Measurements from ENCODE around the gene COX4I1.
"Not testable (repeated sequence)": the region's sequence is repeated elsewhere in the genome, so short reads cannot be mapped to it uniquely, and the experiment has no call there.

Gene COX4I1

GRCh38 chr16:85810742-85811115, 11.2 kb downstream of the COX4I1 start:
- Histone ChIP-seq H3K4me3 (ENCODE audit: low read length) (no peak overlapping the region), H3K4me1 (ENCODE audit: insufficient read depth, low read length) (no peaks in the 10 kb centered on the region), H2AFZ (ENCODE audit: low read depth, low read length) (no peak overlapping the region), H3K27me3 (ENCODE audit: insufficient read depth, low read length) (peaks cover 27% of the 10 kb centered on the region), H3K36me3 (ENCODE audit: insufficient read depth, low read length) (peaks cover 12% of the 10 kb centered on the region), H3K9me3 (ENCODE audit: low read length) (no peaks in the 10 kb centered on the region)

GRCh38 chr16:85812031-85812807, 12.7 kb downstream of the COX4I1 start:
- Histone ChIP-seq H3K36me3 (ENCODE audit: insufficient read depth, low read length) (no peaks in the 10 kb centered on the region), H3K4me3 (ENCODE audit: low read length) (no peak overlapping the region), H3K9me3 (ENCODE audit: low read length) (no peaks in the 10 kb centered on the region), H2AFZ (ENCODE audit: low read depth, low read length) (no peak overlapping the region), H3K27me3 (ENCODE audit: insufficient read depth, low read length) (peaks cover 29% of the 10 kb centered on the region), H3K4me1 (ENCODE audit: insufficient read depth, low read length) (no peaks in the 10 kb centered on the region)

- Histone ChIP-seq H3K4me3 (ENCODE audit: low read length) (no peak overlapping the region), H3K36me3 (ENCODE audit: insufficient read depth, low read length) (no peaks in the 10 kb centered on the region), H3K9me3 (ENCODE audit: low read length) (no peaks in the 10 kb centered on the region), H2AFZ (ENCODE audit: low read depth, low read length) (no peak overlapping the region), H3K27me3 (ENCODE audit: insufficient read depth, low read length) (peaks cover 29% of the 10 kb centered on the region), H3K4me1 (ENCODE audit: insufficient read depth, low read length) (no peaks in the 10 kb centered on the region)
Observed at GRCh38 chr16:85812811-85813700, 13.6 kb downstream of the COX4I1 start.

GRCh38 chr16:85816159-85816558, 16.7 kb downstream of the COX4I1 start:
- H3K4me1 ChIP-seq (ENCODE audit: insufficient read depth, low read length) = no peaks in the 10 kb centered on the region
- H3K9me3 ChIP-seq (ENCODE audit: low read length) = no peaks in the 10 kb centered on the region
- H3K27me3 ChIP-seq (ENCODE audit: insufficient read depth, low read length) = peaks cover 26% of the 10 kb centered on the region
- H3K4me3 ChIP-seq (ENCODE audit: low read length) = no peak overlapping the region
- no peak overlapping the region for H2AFZ ChIP-seq (ENCODE audit: low read depth, low read length)
- H3K36me3 ChIP-seq (ENCODE audit: insufficient read depth, low read length) = no peaks in the 10 kb centered on the region

- not testable (repeated sequence) for H2AFZ ChIP-seq (ENCODE audit: low read depth, low read length); H3K4me1 ChIP-seq (ENCODE audit: insufficient read depth, low read length)
Observed at GRCh38 chr16:85817195-85817594, 17.7 kb downstream of the COX4I1 start.

GRCh38 chr16:85819245-85819644, 19.8 kb downstream of the COX4I1 start:
- no peak overlapping the region for H2AFZ ChIP-seq (ENCODE audit: low read depth, low read length)
- H3K27me3 ChIP-seq (ENCODE audit: insufficient read depth, low read length) = peaks cover 9% of the 10 kb centered on the region
- H3K9me3 ChIP-seq (ENCODE audit: low read length) = no peaks in the 10 kb centered on the region
- H3K4me3 ChIP-seq (ENCODE audit: low read length) = no peak overlapping the region
- no peaks in the 10 kb centered on the region for H3K36me3 ChIP-seq (ENCODE audit: insufficient read depth, low read length)
- no peaks in the 10 kb centered on the region for H3K4me1 ChIP-seq (ENCODE audit: insufficient read depth, low read length)

More at GRCh38 chr16:85817195-85817594, 17.7 kb downstream of the COX4I1 start:
- H3K9me3 ChIP-seq (ENCODE audit: low read length); H3K36me3 ChIP-seq (ENCODE audit: insufficient read depth, low read length); H3K4me3 ChIP-seq (ENCODE audit: low read length): not testable (repeated sequence)
- H3K27me3 ChIP-seq (ENCODE audit: insufficient read depth, low read length) = peaks cover 19% of the 10 kb centered on the region

- H3K4me1 ChIP-seq (ENCODE audit: insufficient read depth, low read length) = no peaks in the 10 kb centered on the region
- no peak overlapping the region for H3K4me3 ChIP-seq (ENCODE audit: low read length)
- H2AFZ ChIP-seq (ENCODE audit: low read depth, low read length) = no peak overlapping the region
- no peaks in the 10 kb centered on the region for H3K36me3 ChIP-seq (ENCODE audit: insufficient read depth, low read length)
- no peaks in the 10 kb centered on the region for H3K9me3 ChIP-seq (ENCODE audit: low read length)
- H3K27me3 ChIP-seq (ENCODE audit: insufficient read depth, low read length) = peaks cover 7% of the 10 kb centered on the region
Observed at GRCh38 chr16:85819771-85820170, 20.3 kb downstream of the COX4I1 start.

- Histone ChIP-seq H3K4me3 (ENCODE audit: low read length) (no peak overlapping the region), H2AFZ (ENCODE audit: low read depth, low read length) (no peak overlapping the region), H3K4me1 (ENCODE audit: insufficient read depth, low read length) (no peaks in the 10 kb centered on the region), H3K27me3 (ENCODE audit: insufficient read depth, low read length) (peaks cover 2% of the 10 kb centered on the region), H3K9me3 (ENCODE audit: low read length) (no peaks in the 10 kb centered on the region), H3K36me3 (ENCODE audit: insufficient read depth, low read length) (no peaks in the 10 kb centered on the region)
Observed at GRCh38 chr16:85820604-85821372, 21.3 kb downstream of the COX4I1 start.

- H3K36me3 ChIP-seq (ENCODE audit: insufficient read depth, low read length) = no peaks in the 10 kb centered on the region
- no peaks in the 10 kb centered on the region for H3K4me1 ChIP-seq (ENCODE audit: insufficient read depth, low read length)
- no peak overlapping the region for H2AFZ ChIP-seq (ENCODE audit: low read depth, low read length)
- peaks cover under 1% of the 10 kb centered on the region for H3K27me3 ChIP-seq (ENCODE audit: insufficient read depth, low read length)
- H3K4me3 ChIP-seq (ENCODE audit: low read length) = no peak overlapping the region
- no peaks in the 10 kb centered on the region for H3K9me3 ChIP-seq (ENCODE audit: low read length)
Observed at GRCh38 chr16:85821390-85822135, 22.1 kb downstream of the COX4I1 start.

GRCh38 chr16:85822145-85822544, 22.6 kb downstream of the COX4I1 start:
- Histone ChIP-seq H3K27me3 (ENCODE audit: insufficient read depth, low read length) (peaks cover 7% of the 10 kb centered on the region), H3K36me3 (ENCODE audit: insufficient read depth, low read length) (no peaks in the 10 kb centered on the region), H2AFZ (ENCODE audit: low read depth, low read length) (no peak overlapping the region), H3K4me1 (ENCODE audit: insufficient read depth, low read length) (no peaks in the 10 kb centered on the region), H3K4me3 (ENCODE audit: low read length) (no peak overlapping the region), H3K9me3 (ENCODE audit: low read length) (no peaks in the 10 kb centered on the region)

GRCh38 chr16:85823328-85823920, 23.9 kb downstream of the COX4I1 start:
- no peak overlapping the region for H3K4me3 ChIP-seq (ENCODE audit: low read length)
- no peaks in the 10 kb centered on the region for H3K9me3 ChIP-seq (ENCODE audit: low read length)
- H3K36me3 ChIP-seq (ENCODE audit: insufficient read depth, low read length) = no peaks in the 10 kb centered on the region
- H2AFZ ChIP-seq (ENCODE audit: low read depth, low read length) = no peak overlapping the region
- H3K4me1 ChIP-seq (ENCODE audit: insufficient read depth, low read length) = no peaks in the 10 kb centered on the region
- H3K27me3 ChIP-seq (ENCODE audit: insufficient read depth, low read length) = peaks cover 9% of the 10 kb centered on the region

Data from neuron (in vitro differentiated cells).